Measurements from ENCODE around the gene CACNB4.

The CACNB4 gene

DNA sequence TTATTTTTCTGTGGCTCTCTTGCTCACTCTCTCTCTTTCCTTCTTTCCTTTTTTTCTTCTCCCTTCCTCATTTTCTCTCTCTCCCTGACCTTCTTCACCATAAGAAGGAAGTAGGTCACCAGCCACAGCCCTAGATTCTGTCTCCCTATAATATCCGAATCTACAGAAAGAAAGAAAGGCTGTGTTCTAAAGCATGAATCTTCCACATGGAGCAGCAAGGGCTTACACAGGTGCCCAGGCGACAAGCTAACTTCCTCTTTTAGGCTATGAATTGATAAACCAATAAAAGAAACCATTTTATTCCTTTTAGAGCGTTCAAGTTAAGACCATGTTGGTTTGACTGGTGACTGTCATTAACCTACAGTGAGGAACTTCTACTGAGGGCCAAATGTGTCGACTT lies 49.3 kb downstream of the CACNB4 start:
- Histone ChIP-seq H3K27me3 (ENCODE audit: insufficient read depth, low read length, poor library complexity, severe bottlenecking) (no peaks in the 10 kb centered on the region), H3K4me2 (ENCODE audit: low read depth, low read length, poor library complexity, severe bottlenecking) (no peak overlapping the region), H3K79me2 (ENCODE audit: insufficient read depth, low read length) (no peaks in the 10 kb centered on the region), H4K20me1 (ENCODE audit: insufficient read depth, low read length, poor library complexity, severe bottlenecking) (no peaks in the 10 kb centered on the region), H3K36me3 (ENCODE audit: insufficient read depth, low read length) (no peaks in the 10 kb centered on the region), H3K4me3 (ENCODE audit: low read length, poor library complexity, severe bottlenecking) (no peak overlapping the region), H3K9me2 (replicated peaks; ENCODE audit: low read depth, low read length) (no peaks in the 10 kb centered on the region), H2AFZ (ENCODE audit: low read length) (no peak overlapping the region), H3K9me3 (ENCODE audit: insufficient read depth, low read depth, low read length) (no peaks in the 10 kb centered on the region), H3K4me1 (ENCODE audit: insufficient read depth, low read length, poor library complexity, severe bottlenecking) (peaks cover 19% of the 10 kb centered on the region), H3K9ac (ENCODE audit: low read depth, low read length, poor library complexity, severe bottlenecking) (no peak overlapping the region), H3F3A (ENCODE audit: low read depth) (no peaks in the 10 kb centered on the region)
- TF ChIP-seq EZH2phosphoT487 (IDR thresholded peaks at IDR 0.05; ENCODE audit: borderline replicate concordance), result no peak
- TF ChIP-seq, protein P1, sequence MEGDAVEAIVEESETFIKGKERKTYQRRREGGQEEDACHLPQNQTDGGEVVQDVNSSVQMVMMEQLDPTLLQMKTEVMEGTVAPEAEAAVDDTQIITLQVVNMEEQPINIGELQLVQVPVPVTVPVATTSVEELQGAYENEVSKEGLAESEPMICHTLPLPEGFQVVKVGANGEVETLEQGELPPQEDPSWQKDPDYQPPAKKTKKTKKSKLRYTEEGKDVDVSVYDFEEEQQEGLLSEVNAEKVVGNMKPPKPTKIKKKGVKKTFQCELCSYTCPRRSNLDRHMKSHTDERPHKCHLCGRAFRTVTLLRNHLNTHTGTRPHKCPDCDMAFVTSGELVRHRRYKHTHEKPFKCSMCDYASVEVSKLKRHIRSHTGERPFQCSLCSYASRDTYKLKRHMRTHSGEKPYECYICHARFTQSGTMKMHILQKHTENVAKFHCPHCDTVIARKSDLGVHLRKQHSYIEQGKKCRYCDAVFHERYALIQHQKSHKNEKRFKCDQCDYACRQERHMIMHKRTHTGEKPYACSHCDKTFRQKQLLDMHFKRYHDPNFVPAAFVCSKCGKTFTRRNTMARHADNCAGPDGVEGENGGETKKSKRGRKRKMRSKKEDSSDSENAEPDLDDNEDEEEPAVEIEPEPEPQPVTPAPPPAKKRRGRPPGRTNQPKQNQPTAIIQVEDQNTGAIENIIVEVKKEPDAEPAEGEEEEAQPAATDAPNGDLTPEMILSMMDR (conservative IDR thresholded peaks at IDR 0.05; ENCODE audit: low read length), result no peak

DNA sequence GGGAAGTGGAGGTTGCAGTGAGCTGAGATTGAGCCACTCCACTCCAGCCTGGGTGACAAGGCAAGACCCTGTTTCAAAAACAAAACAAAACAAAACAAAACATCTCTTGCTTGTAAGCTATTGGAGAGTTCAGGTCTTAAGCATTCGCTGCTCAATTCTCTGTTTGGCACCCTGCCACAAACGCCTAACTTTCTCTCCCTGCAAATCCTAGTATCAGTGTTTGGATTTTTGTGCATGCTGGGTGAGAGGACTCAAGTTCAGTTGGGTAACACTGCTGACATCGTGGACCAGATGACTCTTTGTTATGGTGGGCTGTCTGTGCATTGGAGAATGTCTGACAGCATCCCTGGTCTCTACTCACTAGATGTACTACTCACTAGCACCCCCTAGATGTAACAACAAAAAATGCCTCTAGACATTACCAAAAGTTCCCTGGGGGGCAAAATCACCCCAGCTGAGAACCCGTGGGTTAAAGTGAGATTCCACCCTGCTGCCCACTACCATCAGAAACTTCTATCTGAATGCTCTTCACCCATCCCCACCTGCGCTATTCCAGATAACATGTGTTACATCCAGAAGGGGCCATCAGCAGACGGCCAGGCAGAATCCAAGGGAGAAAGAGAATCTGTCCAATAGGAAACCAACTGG lies 50.9 kb downstream of the CACNB4 start:
- Histone ChIP-seq H3K27me3 (ENCODE audit: insufficient read depth, low read length, poor library complexity, severe bottlenecking) (no peaks in the 10 kb centered on the region), H3K4me2 (ENCODE audit: low read depth, low read length, poor library complexity, severe bottlenecking) (no peak overlapping the region), H3K79me2 (ENCODE audit: insufficient read depth, low read length) (no peaks in the 10 kb centered on the region), H3F3A (ENCODE audit: low read depth) (no peaks in the 10 kb centered on the region), H3K9me3 (ENCODE audit: insufficient read depth, low read depth, low read length) (no peaks in the 10 kb centered on the region), H3K9ac (ENCODE audit: low read depth, low read length, poor library complexity, severe bottlenecking) (no peak overlapping the region), H3K36me3 (ENCODE audit: insufficient read depth, low read length) (no peaks in the 10 kb centered on the region), H3K9me2 (replicated peaks; ENCODE audit: low read depth, low read length) (no peaks in the 10 kb centered on the region), H3K4me1 (ENCODE audit: insufficient read depth, low read length, poor library complexity, severe bottlenecking) (peaks cover 16% of the 10 kb centered on the region), H4K20me1 (ENCODE audit: insufficient read depth, low read length, poor library complexity, severe bottlenecking) (no peaks in the 10 kb centered on the region), H3K4me3 (ENCODE audit: low read length, poor library complexity, severe bottlenecking) (no peak overlapping the region), H2AFZ (ENCODE audit: low read length) (no peak overlapping the region)
- TF ChIP-seq, protein P1 (conservative IDR thresholded peaks at IDR 0.05; ENCODE audit: low read length), result peak; percentile 76
- no peak for TF ChIP-seq EZH2phosphoT487 (IDR thresholded peaks at IDR 0.05; ENCODE audit: borderline replicate concordance)

DNA sequence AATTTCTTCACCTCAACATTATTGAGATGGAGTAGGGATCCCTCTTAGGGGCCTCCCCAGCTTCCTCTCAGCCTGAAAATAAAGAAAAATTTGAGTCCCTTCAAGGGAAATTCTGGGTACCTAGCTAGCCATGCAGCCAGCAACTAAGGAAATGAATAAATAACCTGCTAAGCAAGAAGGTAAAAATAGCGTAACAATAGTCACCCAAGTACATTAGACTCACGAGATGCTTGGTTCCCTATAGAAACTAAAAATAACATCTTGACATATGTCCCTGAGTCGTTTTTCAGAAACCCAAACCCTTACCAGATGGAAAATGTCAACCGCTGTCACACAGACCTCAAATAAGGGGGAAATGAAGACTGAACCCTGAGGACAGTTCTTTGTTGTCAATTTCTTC lies 51.9 kb downstream of the CACNB4 start:
- Histone ChIP-seq H2AFZ (ENCODE audit: low read length) (no peak overlapping the region), H3K4me3 (ENCODE audit: low read length, poor library complexity, severe bottlenecking) (no peak overlapping the region), H3K4me2 (ENCODE audit: low read depth, low read length, poor library complexity, severe bottlenecking) (no peak overlapping the region)

More for the DNA sequence above, 51.9 kb downstream of the CACNB4 start:
- Histone ChIP-seq H3K36me3 (ENCODE audit: insufficient read depth, low read length) (no peaks in the 10 kb centered on the region), H3F3A (ENCODE audit: low read depth) (no peaks in the 10 kb centered on the region), H3K9me3 (ENCODE audit: insufficient read depth, low read depth, low read length) (no peaks in the 10 kb centered on the region), H3K9ac (ENCODE audit: low read depth, low read length, poor library complexity, severe bottlenecking) (no peak overlapping the region), H3K79me2 (ENCODE audit: insufficient read depth, low read length) (no peaks in the 10 kb centered on the region), H4K20me1 (ENCODE audit: insufficient read depth, low read length, poor library complexity, severe bottlenecking) (no peaks in the 10 kb centered on the region), H3K4me1 (ENCODE audit: insufficient read depth, low read length, poor library complexity, severe bottlenecking) (peaks cover 16% of the 10 kb centered on the region), H3K9me2 (replicated peaks; ENCODE audit: low read depth, low read length) (no peaks in the 10 kb centered on the region), H3K27me3 (ENCODE audit: insufficient read depth, low read length, poor library complexity, severe bottlenecking) (no peaks in the 10 kb centered on the region)
- TF ChIP-seq, protein P1 (conservative IDR thresholded peaks at IDR 0.05; ENCODE audit: low read length), result no peak
- no peak for TF ChIP-seq EZH2phosphoT487 (IDR thresholded peaks at IDR 0.05; ENCODE audit: borderline replicate concordance)

Measured in Loucy (cell line).